OCI-LY1 (cell line): ENCODE results near the gene BRD2.

Experiments used
- EZH2 ChIP-seq: fragments of 200-600 bp; sonication (generic), shearing (Covaris generic); IDR thresholded peaks from 2 replicates; pipeline ENCODE4 v1.8.0; 2017; ENCODE audit warnings: borderline replicate concordance, mixed run types, mild to moderate bottlenecking, antibody characterized with exemption, low read length, moderate library complexity, mixed read lengths
- TF ChIP-seq, protein P1 (sequence below): fragments of 200-600 bp; sonication (generic), shearing (Covaris generic); IDR thresholded peaks from 2 replicates; pipeline ENCODE4 v1.5.1; 2017; ENCODE audit warnings: mild to moderate bottlenecking, antibody characterized with exemption, low read length, moderate library complexity, mixed read lengths

DNA sequence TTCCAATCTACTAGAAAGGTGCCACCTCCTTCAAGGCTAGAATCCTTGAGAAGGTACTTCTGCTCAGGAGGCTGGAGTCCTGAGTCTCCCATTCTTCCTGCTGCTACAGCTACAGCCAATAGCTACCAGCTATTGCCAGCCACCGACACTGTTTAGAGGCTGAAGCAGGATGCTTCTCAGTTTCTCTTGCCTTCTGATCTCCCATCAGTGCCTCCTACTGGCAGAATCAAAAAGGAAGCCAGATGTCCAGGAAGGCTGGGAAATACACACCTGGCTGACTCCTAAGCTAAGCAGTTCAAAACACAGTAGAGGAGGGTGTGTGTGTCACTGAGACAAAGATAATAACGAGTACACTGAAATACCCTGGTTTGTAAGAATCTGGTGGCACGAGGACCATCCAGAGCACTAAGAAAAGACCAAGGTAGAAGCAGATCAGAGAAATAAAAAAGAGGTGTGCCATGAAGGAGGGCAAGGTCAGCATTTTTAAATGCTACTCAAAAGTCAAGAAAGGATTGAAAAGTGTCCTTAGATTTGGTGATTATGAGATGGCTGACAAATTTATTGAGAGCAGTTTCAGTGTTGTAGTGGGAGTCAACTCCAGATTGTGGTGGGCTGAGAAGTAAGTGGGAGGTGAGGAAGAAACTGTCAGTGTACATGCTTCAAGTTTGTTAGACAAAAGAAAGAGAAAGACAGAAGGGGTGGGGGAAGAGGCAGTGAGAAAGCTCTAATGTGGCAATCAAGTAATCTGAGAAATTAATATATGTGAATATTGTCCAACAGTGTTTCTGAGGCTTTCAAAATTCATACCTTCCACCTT lies 13.2 kb upstream of the BRD2 start:
- TF ChIP-seq, protein P1, sequence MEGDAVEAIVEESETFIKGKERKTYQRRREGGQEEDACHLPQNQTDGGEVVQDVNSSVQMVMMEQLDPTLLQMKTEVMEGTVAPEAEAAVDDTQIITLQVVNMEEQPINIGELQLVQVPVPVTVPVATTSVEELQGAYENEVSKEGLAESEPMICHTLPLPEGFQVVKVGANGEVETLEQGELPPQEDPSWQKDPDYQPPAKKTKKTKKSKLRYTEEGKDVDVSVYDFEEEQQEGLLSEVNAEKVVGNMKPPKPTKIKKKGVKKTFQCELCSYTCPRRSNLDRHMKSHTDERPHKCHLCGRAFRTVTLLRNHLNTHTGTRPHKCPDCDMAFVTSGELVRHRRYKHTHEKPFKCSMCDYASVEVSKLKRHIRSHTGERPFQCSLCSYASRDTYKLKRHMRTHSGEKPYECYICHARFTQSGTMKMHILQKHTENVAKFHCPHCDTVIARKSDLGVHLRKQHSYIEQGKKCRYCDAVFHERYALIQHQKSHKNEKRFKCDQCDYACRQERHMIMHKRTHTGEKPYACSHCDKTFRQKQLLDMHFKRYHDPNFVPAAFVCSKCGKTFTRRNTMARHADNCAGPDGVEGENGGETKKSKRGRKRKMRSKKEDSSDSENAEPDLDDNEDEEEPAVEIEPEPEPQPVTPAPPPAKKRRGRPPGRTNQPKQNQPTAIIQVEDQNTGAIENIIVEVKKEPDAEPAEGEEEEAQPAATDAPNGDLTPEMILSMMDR: peak; percentile 67
- TF ChIP-seq EZH2: no peak
